ENCODE measurements around the gene STPG1.

DNA sequence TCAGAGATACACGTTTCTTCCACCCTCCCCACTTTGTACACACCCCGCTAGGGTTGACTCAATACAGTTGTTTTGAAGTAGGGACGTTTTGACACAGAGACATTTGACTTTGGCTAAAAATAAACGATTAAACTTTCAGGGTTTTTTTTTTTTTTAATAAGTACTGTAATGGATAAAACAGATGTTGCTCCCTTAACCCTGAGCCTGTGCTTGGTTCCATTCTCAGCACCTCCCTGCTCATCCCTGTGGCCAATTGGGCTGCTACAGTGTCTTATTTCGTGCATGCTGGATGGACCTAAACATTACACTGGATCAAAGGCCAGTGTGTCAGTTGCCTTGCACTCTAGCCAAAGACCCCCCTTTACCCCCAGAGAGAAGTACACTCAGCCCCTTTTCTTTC, 77.5 kb downstream of the STPG1 start:
- no peak for TF ChIP-seq POLR2AphosphoS5 (IDR thresholded peaks at IDR 0.05)
- TF ChIP-seq, protein P1, sequence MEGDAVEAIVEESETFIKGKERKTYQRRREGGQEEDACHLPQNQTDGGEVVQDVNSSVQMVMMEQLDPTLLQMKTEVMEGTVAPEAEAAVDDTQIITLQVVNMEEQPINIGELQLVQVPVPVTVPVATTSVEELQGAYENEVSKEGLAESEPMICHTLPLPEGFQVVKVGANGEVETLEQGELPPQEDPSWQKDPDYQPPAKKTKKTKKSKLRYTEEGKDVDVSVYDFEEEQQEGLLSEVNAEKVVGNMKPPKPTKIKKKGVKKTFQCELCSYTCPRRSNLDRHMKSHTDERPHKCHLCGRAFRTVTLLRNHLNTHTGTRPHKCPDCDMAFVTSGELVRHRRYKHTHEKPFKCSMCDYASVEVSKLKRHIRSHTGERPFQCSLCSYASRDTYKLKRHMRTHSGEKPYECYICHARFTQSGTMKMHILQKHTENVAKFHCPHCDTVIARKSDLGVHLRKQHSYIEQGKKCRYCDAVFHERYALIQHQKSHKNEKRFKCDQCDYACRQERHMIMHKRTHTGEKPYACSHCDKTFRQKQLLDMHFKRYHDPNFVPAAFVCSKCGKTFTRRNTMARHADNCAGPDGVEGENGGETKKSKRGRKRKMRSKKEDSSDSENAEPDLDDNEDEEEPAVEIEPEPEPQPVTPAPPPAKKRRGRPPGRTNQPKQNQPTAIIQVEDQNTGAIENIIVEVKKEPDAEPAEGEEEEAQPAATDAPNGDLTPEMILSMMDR (IDR thresholded peaks at IDR 0.05) = no peak

All from breast epithelium (tissue), 3 donors.